ENCODE measurements around the gene GPR78. TPM values are rescaled to one million over a fixed set of nuclear protein-coding genes. Genes with fewer than 3 reads are reported as not detected.

The GPR78 gene
- total RNA-seq, 2 donors from 2014 or later, result 0.45 TPM; not detected in 1

GRCh38 chr4:8582436-8582835 is 2.2 kb downstream of the GPR78 start:
- Histone ChIP-seq H3K4me1 (replicated peaks) (no peaks in the 10 kb centered on the region), H3K36me3 (no peaks in the 10 kb centered on the region), H3K9me3 (no peaks in the 10 kb centered on the region), H3K27me3 (replicated peaks; ENCODE audit: insufficient read depth) (peaks cover 25% of the 10 kb centered on the region), H3K4me3 (no peak overlapping the region), H3K27ac (no peak overlapping the region)
- 93% methylated on average over 12 of the region's 12 CpGs for WGBS
- TF ChIP-seq POLR2AphosphoS5 (IDR thresholded peaks at IDR 0.05), result no peak
- TF ChIP-seq POLR2A (IDR thresholded peaks at IDR 0.05), result no peak
- TF ChIP-seq CTCF (IDR thresholded peaks at IDR 0.05), result no peak
- intact Hi-C loops (cut with DNase I), result no loop called here
- no peak for DNase-seq (ENCODE audit: low spot score)

- DNase-seq (ENCODE audit: low spot score), result no peak
- 67% methylated on average over 9 of the region's 9 CpGs for WGBS
- intact Hi-C loops (cut with DNase I), result no loop called here
- Histone ChIP-seq H3K9me3 (no peaks in the 10 kb centered on the region), H3K4me1 (replicated peaks) (no peaks in the 10 kb centered on the region), H3K27ac (no peak overlapping the region), H3K27me3 (replicated peaks; ENCODE audit: insufficient read depth) (peaks cover 25% of the 10 kb centered on the region), H3K36me3 (no peaks in the 10 kb centered on the region), H3K4me3 (no peak overlapping the region)
- no peak for TF ChIP-seq POLR2A (IDR thresholded peaks at IDR 0.05)
- TF ChIP-seq CTCF (IDR thresholded peaks at IDR 0.05), result no peak
- TF ChIP-seq POLR2AphosphoS5 (IDR thresholded peaks at IDR 0.05), result no peak
Observed at GRCh38 chr4:8582941-8583654, 2.9 kb downstream of the GPR78 start.

- Histone ChIP-seq H3K9me3 (no peaks in the 10 kb centered on the region), H3K4me3 (no peak overlapping the region), H3K27me3 (replicated peaks; ENCODE audit: insufficient read depth) (peaks cover 25% of the 10 kb centered on the region), H3K36me3 (no peaks in the 10 kb centered on the region), H3K4me1 (replicated peaks) (no peaks in the 10 kb centered on the region), H3K27ac (no peak overlapping the region)
- no peak for DNase-seq (ENCODE audit: low spot score)
- intact Hi-C loops (cut with DNase I), result no loop called here
- TF ChIP-seq POLR2AphosphoS5 (IDR thresholded peaks at IDR 0.05), result no peak
- no peak for TF ChIP-seq POLR2A (IDR thresholded peaks at IDR 0.05)
- no peak for TF ChIP-seq CTCF (IDR thresholded peaks at IDR 0.05)
- WGBS, result 63% methylated on average over 4 of the region's 4 CpGs
Observed at GRCh38 chr4:8583655-8584025, 3.4 kb downstream of the GPR78 start.

GRCh38 chr4:8585186-8585585 is 5.0 kb downstream of the GPR78 start:
- H3K36me3 ChIP-seq, result no peaks in the 10 kb centered on the region
- no peak for DNase-seq (ENCODE audit: low spot score)
- H3K9me3 ChIP-seq, result no peaks in the 10 kb centered on the region
- intact Hi-C loops (cut with DNase I), result no loop called here
- no peak for TF ChIP-seq CTCF (IDR thresholded peaks at IDR 0.05)
- TF ChIP-seq POLR2A (IDR thresholded peaks at IDR 0.05), result no peak
- TF ChIP-seq POLR2AphosphoS5 (IDR thresholded peaks at IDR 0.05), result no peak
- no peak overlapping the region for H3K4me3 ChIP-seq
- no peaks in the 10 kb centered on the region for H3K4me1 ChIP-seq (replicated peaks)
- 28% methylated on average over 6 of the region's 6 CpGs for whole genome bisulfite sequencing
- H3K27ac ChIP-seq, result no peak overlapping the region
- H3K27me3 ChIP-seq (replicated peaks; ENCODE audit: insufficient read depth), result peaks cover 16% of the 10 kb centered on the region

- intact Hi-C loops (cut with DNase I), result no loop called here
Observed at GRCh38 chr4:8585721-8586212, 5.6 kb downstream of the GPR78 start.

More at GRCh38 chr4:8585721-8586212, 5.6 kb downstream of the GPR78 start:
- Histone ChIP-seq H3K27me3 (replicated peaks; ENCODE audit: insufficient read depth) (peaks cover 15% of the 10 kb centered on the region), H3K27ac (no peak overlapping the region), H3K4me3 (no peak overlapping the region), H3K36me3 (no peaks in the 10 kb centered on the region), H3K9me3 (no peaks in the 10 kb centered on the region), H3K4me1 (replicated peaks) (no peaks in the 10 kb centered on the region)
- WGBS, result 39% methylated on average over 6 of the region's 7 CpGs
- TF ChIP-seq POLR2A (IDR thresholded peaks at IDR 0.05) (no peak), POLR2AphosphoS5 (IDR thresholded peaks at IDR 0.05) (no peak), CTCF (IDR thresholded peaks at IDR 0.05) (no peak)
- no peak for DNase-seq (ENCODE audit: low spot score)

Data from prostate gland (tissue), 2 donors.